HG03565 (cell line): ENCODE data around the gene ZNF800.

ENCODE experiments used
- ATAC-seq: cut with Tn5 transposase; IDR thresholded peaks from one replicate; pipeline ENCODE4 v1.9.1; 2021; ENCODE audit warnings: mild to moderate bottlenecking, moderate library complexity; ENCODE audit not compliant: unreplicated experiment

ZNF800 gene

GRCh38 chr7:127349881-127350280, 42.6 kb downstream of the ZNF800 start:
- no peak for ATAC-seq

DNA sequence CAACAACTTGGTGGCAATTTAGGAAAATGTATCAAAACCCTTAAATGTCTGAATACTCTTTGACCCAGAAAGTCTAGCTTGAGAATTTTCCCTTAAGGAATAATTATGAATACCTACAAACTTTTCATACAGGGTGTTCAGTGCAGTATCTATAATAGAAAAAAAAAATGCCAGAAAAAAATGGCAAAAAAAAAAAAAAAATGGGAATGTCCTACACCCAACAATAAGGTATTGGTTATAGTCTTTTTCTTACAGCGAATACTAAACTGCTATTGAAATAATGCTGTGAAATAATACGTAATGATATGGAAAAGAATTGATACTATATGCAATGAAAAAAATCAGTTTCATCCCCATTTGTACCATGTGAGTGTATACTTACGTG, 44.3 kb downstream of the ZNF800 start:
- no peak for ATAC-seq

GRCh38 chr7:127347567-127348246, 44.8 kb downstream of the ZNF800 start:
- ATAC-seq = peak; percentile 95

- ATAC-seq = no peak
Observed at GRCh38 chr7:127346575-127347256, 45.8 kb downstream of the ZNF800 start.

DNA sequence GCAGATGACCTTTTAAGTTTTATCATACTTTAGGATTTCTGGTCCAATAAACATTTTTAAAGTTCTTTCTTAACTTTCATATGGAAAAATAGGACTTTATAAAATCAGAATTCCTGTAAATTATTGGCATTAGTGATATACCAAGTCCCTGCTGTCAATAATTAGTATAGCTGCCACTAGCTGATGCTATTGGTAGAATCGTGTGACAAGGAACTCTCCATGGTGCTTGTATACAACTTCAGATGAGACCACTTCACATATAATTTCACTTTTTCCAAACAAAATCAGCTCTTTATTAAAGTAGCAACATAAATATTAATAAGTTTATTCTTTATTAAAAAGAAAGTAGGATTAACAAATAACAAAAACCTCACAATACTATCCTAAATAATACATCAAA, 49.9 kb downstream of the ZNF800 start:
- no peak for ATAC-seq

DNA sequence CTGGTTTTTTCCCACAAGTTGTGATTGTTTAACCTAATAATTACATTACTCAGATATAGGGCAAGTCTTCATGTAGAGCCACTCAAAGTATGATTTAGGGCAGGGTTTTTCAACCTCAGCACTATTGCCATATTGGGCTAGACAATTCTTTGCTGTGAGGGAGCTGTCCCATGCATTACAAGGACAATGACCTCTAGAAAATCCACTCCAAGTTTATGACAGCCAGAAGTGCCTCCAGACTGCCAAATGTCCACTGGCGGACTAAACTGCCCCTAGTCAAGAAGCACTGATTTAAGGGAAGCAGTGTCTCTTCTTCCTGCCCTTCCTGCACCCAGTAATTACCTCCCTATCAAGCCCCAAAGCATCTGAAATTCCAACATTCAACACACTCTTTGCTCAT, 54.4 kb downstream of the ZNF800 start:
- no peak for ATAC-seq

DNA sequence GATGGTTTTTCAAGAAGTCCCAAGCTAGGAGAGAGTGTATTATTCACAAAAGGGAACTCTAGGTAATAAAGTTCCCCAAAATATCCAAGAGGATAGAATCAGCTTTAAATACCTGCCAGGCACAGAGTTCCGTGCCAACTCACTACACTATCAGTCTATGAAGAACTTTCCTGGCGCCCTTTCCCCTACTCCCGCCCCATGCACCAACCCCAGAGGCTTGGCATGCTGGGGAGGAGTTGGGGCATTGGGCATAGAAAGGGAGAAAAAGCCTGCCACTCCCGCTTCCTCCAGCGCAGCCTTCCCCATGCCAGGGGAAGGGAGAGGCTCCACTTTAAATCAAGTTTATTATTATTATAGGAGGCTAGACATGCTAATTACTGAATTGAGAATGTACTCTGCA, 54.9 kb downstream of the ZNF800 start:
- ATAC-seq = no peak

GRCh38 chr7:127336458-127336857, 56.0 kb downstream of the ZNF800 start:
- no peak for ATAC-seq

DNA sequence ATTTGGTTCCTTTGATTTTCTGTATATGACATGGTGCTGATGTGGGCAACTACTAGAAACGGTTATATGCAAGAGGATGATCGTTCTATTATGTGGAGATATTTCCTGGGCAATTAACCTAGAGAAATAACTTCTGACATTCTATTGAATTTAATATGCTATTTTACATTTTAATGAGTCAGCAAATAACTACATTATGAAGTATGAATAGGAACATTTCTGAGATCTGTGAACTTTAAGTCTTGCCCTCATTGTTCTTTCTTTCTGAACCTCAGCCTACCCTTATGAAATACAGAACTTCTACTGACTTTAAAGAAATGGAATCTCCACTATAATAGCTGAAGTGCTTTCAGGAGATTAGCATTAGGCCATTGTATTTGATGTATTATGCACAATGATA, 59.6 kb downstream of the ZNF800 start:
- no peak for ATAC-seq

DNA sequence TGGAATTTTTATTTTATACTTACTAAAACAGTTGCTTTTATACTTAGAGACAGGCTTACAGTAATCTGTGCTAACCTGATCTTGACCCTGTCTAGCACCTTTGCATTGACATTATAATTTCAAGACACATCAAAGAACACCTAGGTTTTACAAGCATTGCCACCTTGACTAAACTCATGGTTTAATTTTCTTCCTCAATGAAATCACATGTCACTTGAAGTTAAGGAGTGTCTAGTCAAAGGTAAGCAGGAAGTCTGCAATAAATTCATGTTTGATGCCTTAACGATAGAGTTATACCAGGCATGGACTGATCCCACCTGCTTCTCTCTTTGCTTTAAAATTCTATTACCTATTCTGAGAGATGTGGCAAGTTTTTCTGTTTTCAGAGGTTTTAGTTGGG, 62.4 kb downstream of the ZNF800 start:
- ATAC-seq = no peak

DNA sequence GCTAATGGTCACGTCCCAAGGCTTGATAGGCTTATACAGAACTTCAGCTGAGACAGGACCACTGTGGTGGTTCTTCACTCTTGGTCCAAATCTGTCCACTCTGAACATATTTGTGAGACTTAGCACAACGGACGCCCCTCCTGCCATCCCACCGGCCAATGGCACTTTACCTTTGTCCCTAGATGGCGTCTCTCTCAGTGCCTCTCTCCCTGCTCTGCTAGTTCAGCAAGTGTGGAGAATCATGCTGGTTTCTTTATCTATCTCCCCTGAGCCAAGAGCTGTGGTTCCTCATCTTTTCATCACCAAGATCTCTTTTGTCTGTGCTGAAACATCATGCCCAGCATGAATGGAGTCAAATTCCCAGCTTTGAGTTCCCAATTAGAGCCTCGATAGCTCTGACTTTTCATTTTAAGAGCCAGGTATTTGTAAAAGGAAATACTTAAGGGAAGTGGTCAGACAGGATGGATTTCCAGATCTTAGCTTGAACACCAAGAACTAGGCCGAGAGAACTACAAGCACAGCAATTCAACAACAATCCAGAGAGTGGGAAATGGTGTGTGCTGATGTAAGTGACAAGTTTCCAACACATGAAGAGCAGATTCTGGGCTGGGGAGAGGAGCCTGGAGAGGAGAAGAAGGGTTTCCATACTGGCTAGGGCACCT, 69.5 kb downstream of the ZNF800 start:
- ATAC-seq = no peak

- no peak for ATAC-seq
Observed at GRCh38 chr7:127322351-127322750, 70.2 kb downstream of the ZNF800 start.

- ATAC-seq = no peak
Observed at GRCh38 chr7:127320974-127321373, 71.5 kb downstream of the ZNF800 start.
